K562 (cell line): ENCODE results near the gene NECAB2. TPM values are rescaled to one million over a fixed set of nuclear protein-coding genes. Genes with fewer than 3 reads are reported as not detected.
"Not testable (repeated sequence)": the region's sequence is repeated elsewhere in the genome, so short reads cannot be mapped to it uniquely, and the experiment has no call there.

Experiments
- ATAC-seq: fragments of 200-7000 bp; cut with Tn5 transposase; 3 replicates; pipeline ENCODE4 v1.9.1; 2020; ENCODE audit warnings: moderate library complexity
- BruUV-seq: library from RNA; stranded (reverse); fragments of 400-500 nt; replicated peaks from 2 replicates; lab custom pipeline; 2021; lab: Mats Ljungman, UMichigan
- CTCF ChIA-PET: fragments of 300-600 bp; formaldehyde crosslinking; extraction: SDS; loops from one replicate; lab custom pipeline; 2021; ENCODE audit warnings: low intra/inter-chr PET ratio; lab: Yijun Ruan, JAX
- POLR2A ChIA-PET: fragments of 300-600, 350-650 bp; sonication (Branson Sonifier 250); formaldehyde crosslinking; extraction: SDS; loops from one replicate; lab custom pipeline; 2021; ENCODE audit warnings: antibody characterized with exemption, inconsistent platforms; lab: Yijun Ruan, JAX
- DNase-seq, 4 experiments: peaks; one replicate each; pipeline versions ENCODE4 v3.0.0 to v3.0.0-alpha.2; 2011 to 2018; ENCODE audit warnings: low spot score in 3 of 4, mixed read lengths in 3 of 4; ENCODE audit errors: extremely low read depth in 1 of 4
- FAIRE-seq: peaks from 2 replicates; lab custom pipeline; 2011; peaks lifted over from hg19 to GRCh38; lab: Jason Lieb, UNC
- H2AFZ ChIP-seq: 2 replicates; pipeline ENCODE4 v1.6.0; 2011; ENCODE audit warnings: low read depth, low read length, control low read depth, inconsistent platforms
- H3K27ac ChIP-seq: fragments of 200-600 bp; 3 replicates; pipeline ENCODE4 v1.8.0; 2011; ENCODE audit warnings: low read depth, mild to moderate bottlenecking, control low read depth, inconsistent platforms, low read length, moderate library complexity, mixed read lengths; ENCODE audit errors: extremely low read depth
- H3K27me3 ChIP-seq, 2 experiments: fragments of 300-600 bp in 1 of 2; 2 replicates in 1 of 2; 3 replicates in 1 of 2; pipeline versions ENCODE4 v1.6.0 to v1.8.0; 2011; ENCODE audit warnings: inconsistent platforms in 2 of 2, low read length in 2 of 2, mild to moderate bottlenecking in 1 of 2, mixed read lengths in 1 of 2, moderate library complexity in 1 of 2; ENCODE audit not compliant: control insufficient read depth in 2 of 2, insufficient read depth in 2 of 2
- H3K36me3 ChIP-seq: fragments of 300-600 bp; 3 replicates; pipeline ENCODE4 v1.8.0; 2011; ENCODE audit warnings: mild to moderate bottlenecking, low read length, inconsistent platforms; ENCODE audit not compliant: control insufficient read depth, insufficient read depth
- H3K4me1 ChIP-seq, 2 experiments: fragments of 200-600 bp in 1 of 2; replicated peaks in 1 of 2; 2 replicates in 1 of 2; 3 replicates in 1 of 2; pipeline versions ENCODE4 v1.5.1 to v1.8.0; 2011; ENCODE audit warnings: inconsistent platforms in 2 of 2, low read length in 2 of 2, mild to moderate bottlenecking in 1 of 2, mixed read lengths in 1 of 2, moderate library complexity in 1 of 2; ENCODE audit not compliant: control insufficient read depth in 2 of 2, insufficient read depth in 2 of 2
- H3K4me2 ChIP-seq: 2 replicates; pipeline ENCODE4 v1.6.1; 2011; ENCODE audit warnings: low read length, control low read depth, inconsistent platforms, mixed read lengths; ENCODE audit not compliant: insufficient read depth
- H3K4me3 ChIP-seq: fragments of 200-600 bp; sonication (generic), shearing (Covaris generic); 2 replicates; pipeline ENCODE4 v1.5.1; 2016; ENCODE audit warnings: control low read depth, inconsistent platforms
- H3K79me2 ChIP-seq: fragments of 200-600 bp; 3 replicates; pipeline ENCODE4 v1.8.0; 2011; ENCODE audit warnings: low read length, inconsistent platforms; ENCODE audit not compliant: control insufficient read depth, insufficient read depth
- H3K9ac ChIP-seq, 2 experiments: 2 replicates each; pipeline versions ENCODE4 v1.6.0 to v1.6.1; 2011; ENCODE audit warnings: low read depth in 2 of 2, low read length in 2 of 2, control low read depth in 1 of 2, inconsistent platforms in 1 of 2, mild to moderate bottlenecking in 1 of 2, mixed read lengths in 1 of 2; ENCODE audit not compliant: insufficient read depth in 1 of 2
- H3K9me1 ChIP-seq: one replicate; pipeline ENCODE4 v1.6.0; 2011; ENCODE audit warnings: inconsistent platforms, mild to moderate bottlenecking, low read length, moderate library complexity; ENCODE audit not compliant: control insufficient read depth, insufficient read depth
- H3K9me3 ChIP-seq: replicated peaks from 2 replicates; pipeline ENCODE4 v1.5.1; 2011; ENCODE audit warnings: low read depth, low read length, inconsistent platforms; ENCODE audit not compliant: control insufficient read depth, insufficient read depth
- H4K20me1 ChIP-seq: replicated peaks from 2 replicates; pipeline ENCODE4 v1.6.1; 2011; ENCODE audit warnings: low read length, inconsistent platforms, mixed read lengths; ENCODE audit not compliant: control insufficient read depth, insufficient read depth
- KHSRP ChIP-seq: fragments of 450-650 bp; IDR thresholded peaks from 2 replicates; pipeline ENCODE4 v1.6.1; 2017
- NFIC ChIP-seq: fragments of 450-650 bp; IDR thresholded peaks from 2 replicates; pipeline ENCODE4 v1.6.1; 2017; ENCODE audit warnings: mild to moderate bottlenecking, inconsistent platforms
- TEAD2 ChIP-seq: fragments of 450-650 bp; IDR thresholded peaks from 2 replicates; pipeline ENCODE4 v1.6.1; 2016; ENCODE audit warnings: missing genetic modification characterization, control low read depth, missing compliant biosample characterization
- ZFP30 ChIP-seq: fragments of 250-450 bp; sonication (Bioruptor Pico); IDR thresholded peaks from 2 replicates; pipeline ENCODE4 v1.8.0; 2022; ENCODE audit warnings: moderate library complexity, mild to moderate bottlenecking, inconsistent platforms, borderline replicate concordance
- WGBS: fragments of 100-300 bp; shearing (Covaris generic); methylation state at CpG from one replicate; pipeline ENCODE4 v1.1.6; 2016; ENCODE audit warnings: low coverage, mixed read lengths; ENCODE audit not compliant: insufficient coverage; ENCODE audit errors: missing lambda C conversion rate; 5-methylcytosine and 5-hydroxymethylcytosine counted together
- in situ Hi-C: fragments of 300-500 bp; cut with MboI; formaldehyde crosslinking; loops from 4 replicates; pipeline ENCODE4 v1.15.0; 2018; ENCODE audit warnings: inconsistent platforms, mixed read lengths
- intact Hi-C: fragments of 100-400 bp; cut with micrococcal nuclease; formaldehyde crosslinking; loops from 2 replicates; pipeline ENCODE4 v1.14.2; 2022
- polyA plus RNA-seq, 8 experiments: library from polyadenylated mRNA; depleted of rRNA in 4 of 8; stranded (reverse) in 5 of 8; unstranded in 3 of 8; fragments of >200 nt; fragmentation: Nextera tagmentation in 2 of 8; fragmentation: Illumina TruSeq in 1 of 8; extraction: Ambion mirVana in 2 of 8; extraction: Trizol in 1 of 8; gene quantifications; 2 replicates each; pipeline versions ENCODE4 v1.2.1 to v1.2.3, GENCODE V29; 2011 to 2014; ENCODE audit warnings: inconsistent platforms in 1 of 8, missing spikeins in 1 of 8
- total RNA-seq, 7 experiments: library from RNA; depleted of rRNA in 6 of 7; stranded (reverse); fragments of >200 nt in 6 of 7; fragmentation: Illumina TruSeq in 2 of 7; extraction: Trizol in 2 of 7; gene quantifications; 2 replicates each; pipeline versions ENCODE4 v1.2.1 to v1.2.3, GENCODE V29; 2011 to 2021; ENCODE audit warnings: low replicate concordance in 1 of 7

NECAB2 gene
- total and polyA plus RNA-seq, 9 of the 15 experiments (the other 6 are each of a cell fraction or from before 2014, with no cell fraction given): 0.03 to 0.28 TPM; not detected in 7

DNA sequence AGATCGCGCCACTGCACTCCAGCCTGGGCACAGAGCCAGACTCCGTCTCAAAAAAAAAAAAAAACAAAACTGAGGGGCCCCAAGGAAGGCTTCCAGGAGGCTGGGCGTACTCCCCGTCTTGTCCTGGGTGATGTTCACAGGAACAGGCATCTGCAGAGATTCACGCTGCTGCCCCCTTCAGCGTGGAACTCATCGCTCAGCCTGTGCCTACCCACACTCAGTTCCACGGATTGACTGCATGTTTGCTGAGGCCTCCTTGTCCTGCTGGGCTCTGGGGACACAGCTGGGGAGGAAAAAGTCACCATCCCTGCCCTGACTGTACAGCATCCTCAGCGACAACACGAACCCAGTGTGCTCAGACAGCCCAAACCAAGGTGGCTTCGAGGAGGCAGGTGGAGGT lies 27.9 kb upstream of the NECAB2 start:
- H3K36me3 ChIP-seq: no peaks in the 10 kb centered on the region
- no peak for DNase-seq
- no peak overlapping the region for H3K4me2 ChIP-seq
- intact Hi-C loops: no loop called here
- CTCF ChIA-PET: no interaction called here
- H3K9me1 ChIP-seq: no peaks in the 10 kb centered on the region
- 35% methylated on average over 12 of the region's 12 CpGs for WGBS
- H2AFZ ChIP-seq: peak overlapping the region; percentile 38; the same call in 1 of the 2 replicates
- H3K79me2 ChIP-seq: no peaks in the 10 kb centered on the region
- FAIRE-seq: no peak
- H4K20me1 ChIP-seq: peaks cover 6% of the 10 kb centered on the region; the same call in 1 of the 2 replicates
- TF ChIP-seq NFIC (peak; percentile 31; the same call in 1 of the 2 replicates), TEAD2 (tag) (no peak)
- TF ChIP-seq, all 486 proteins: peak for 1
- Histone ChIP-seq H3K4me1 (peaks cover 0 to 34% of the 10 kb centered on the region in 2 experiments; a peak in 2 of 5 replicates), H3K27ac (no peak overlapping the region), H3K9ac (no peak overlapping the region), H3K9me3 (no peaks in the 10 kb centered on the region), H3K27me3 (peaks cover 14 to 36% of the 10 kb centered on the region in 2 experiments; a peak in 4 of 5 replicates), H3K4me3 (no peak overlapping the region)
- POLR2A ChIA-PET: no interaction called here
- ATAC-seq: no peak
- in situ Hi-C loops: no loop called here
- no TSS peak for BruUV-seq

DNA sequence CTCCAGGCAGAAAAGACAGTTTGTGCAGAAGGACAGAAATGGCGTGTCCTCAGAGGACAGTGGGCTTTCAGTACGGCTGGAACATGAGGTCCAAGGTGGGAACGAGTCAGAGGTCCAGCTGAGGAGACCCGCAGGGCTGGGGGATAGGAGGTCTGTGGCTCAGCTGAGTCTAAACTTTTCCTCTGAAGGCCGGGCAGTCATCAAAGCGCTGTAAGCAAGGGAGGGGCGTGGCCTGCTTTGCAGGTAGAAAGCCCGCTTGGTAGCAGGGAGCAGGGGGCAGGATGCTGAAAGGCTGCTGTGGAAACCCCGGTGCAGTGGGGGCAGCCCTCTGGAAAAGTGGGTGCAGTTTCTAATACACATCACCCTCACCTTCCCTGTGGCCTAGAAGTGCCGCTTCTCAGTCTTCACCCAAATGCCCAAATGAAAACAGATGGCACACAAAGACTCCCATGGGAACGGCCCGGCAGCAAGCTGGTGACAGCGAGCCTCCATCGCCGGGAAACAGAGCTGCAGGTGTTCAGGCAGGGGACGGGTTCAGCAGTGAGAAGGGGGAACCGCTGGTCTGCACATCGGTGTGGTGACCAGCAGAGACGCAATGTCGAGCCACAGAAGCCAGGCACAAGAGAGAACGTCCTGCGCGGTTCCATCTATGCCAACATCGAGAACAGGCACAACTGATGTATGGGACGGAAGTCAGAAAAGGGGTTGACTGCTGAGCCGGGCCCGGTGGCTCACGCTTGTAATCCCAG lies 27.2 kb upstream of the NECAB2 start:
- no TSS peak for BruUV-seq

DNA sequence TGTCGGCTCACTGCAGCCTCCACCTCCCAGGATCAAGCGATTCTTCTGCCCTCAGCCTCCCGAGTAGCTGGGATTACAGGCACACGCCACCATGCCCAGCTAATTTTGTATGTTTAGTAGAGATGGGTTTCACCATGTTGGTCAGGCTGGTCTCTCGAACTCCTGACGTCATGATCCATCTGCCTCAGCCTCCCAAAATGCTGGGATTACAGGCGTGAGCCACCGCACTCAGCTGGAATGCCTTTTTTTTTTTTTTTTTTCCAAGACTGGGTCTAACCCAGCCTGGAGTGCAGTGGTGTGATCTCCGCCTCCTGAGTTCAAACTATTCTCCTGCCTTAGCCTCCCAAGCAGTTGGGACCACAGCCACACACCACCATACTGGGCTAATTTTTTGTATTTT lies 26.5 kb upstream of the NECAB2 start:
- BruUV-seq, H2AFZ ChIP-seq, DNase-seq, CTCF ChIA-PET, H3K36me3 ChIP-seq, intact Hi-C loops, FAIRE-seq, ATAC-seq, H3K27ac ChIP-seq, H3K4me2 ChIP-seq, H3K9me1 ChIP-seq, H3K9ac ChIP-seq, H3K79me2 ChIP-seq, in situ Hi-C loops, H3K9me3 ChIP-seq, H3K4me3 ChIP-seq, H4K20me1 ChIP-seq: not testable (repeated sequence)
- WGBS: 32% methylated on average over 7 of the region's 9 CpGs
- Histone ChIP-seq H3K4me1 (peaks cover 0 to 32% of the 10 kb centered on the region in 2 experiments; a peak in 2 of 5 replicates), H3K27me3 (peaks cover 12 to 35% of the 10 kb centered on the region in 2 experiments; a peak in 4 of 5 replicates)
- POLR2A ChIA-PET: interaction anchor here (0.6 to 1.0 kb wide), 2 partner anchors 15 to 105 kb away, joined by 3 to 4 read pairs; no protein-coding TSS in a partner anchor

More for the DNA sequence above, 27.2 kb upstream of the NECAB2 start:
- Histone ChIP-seq H3K4me3 (no peak overlapping the region), H4K20me1 (peaks cover 6% of the 10 kb centered on the region; the same call in 1 of the 2 replicates), H3K27me3 (peaks cover 11 to 35% of the 10 kb centered on the region in 2 experiments; a peak in 4 of 5 replicates), H3K27ac (no peak overlapping the region), H3K36me3 (no peaks in the 10 kb centered on the region), H3K9ac (no peak overlapping the region), H3K4me1 (peaks cover 0 to 30% of the 10 kb centered on the region in 2 experiments; a peak in 2 of 5 replicates), H3K9me3 (no peaks in the 10 kb centered on the region), H3K9me1 (no peaks in the 10 kb centered on the region), H2AFZ (peak overlapping the region; percentile 38; the same call in 1 of the 2 replicates), H3K79me2 (no peaks in the 10 kb centered on the region), H3K4me2 (no peak overlapping the region)
- in situ Hi-C loops: no loop called here
- POLR2A ChIA-PET: no interaction called here
- no peak for TF ChIP-seq ZFP30 (CRISPR knock-in tag)
- no peak for TF ChIP-seq KHSRP
- DNase-seq: no peak
- ATAC-seq: no peak
- 32% methylated on average over 27 of the region's 28 CpGs for WGBS
- no peak for FAIRE-seq
- CTCF ChIA-PET: no interaction called here
- intact Hi-C loops: no loop called here
